Natural killer cell treated with Interleukin-12 subunit alpha and Interleukin-12 subunit beta and Interleukin-15 and Interleukin-18, amount 100 ng/mL, for 72 hours (primary cell): Measurements from ENCODE around the gene CATSPERZ. TPM values are rescaled to one million over a fixed set of nuclear protein-coding genes. Genes with fewer than 3 reads are reported as not detected.

Experiments used
- ATAC-seq, 2 donors: fragments of 150-1000 bp; cut with Tn5 transposase in 1 of 2; sonication (Bioruptor Pico), chemical (Tn5 transposase) in 1 of 2; 2 replicates each; pipeline ENCODE4 v1.10.0; 2021
- DNase-seq: peaks from one replicate; pipeline ENCODE4 v3.0.0; 2022; ENCODE audit warnings: low spot score
- H3K27ac Mint-ChIP-seq, 2 donors: 1 replicate in 1 of 2; 2 replicates in 1 of 2; pipeline ENCODE4 v1.8.0; 2022; ENCODE audit warnings: mixed read lengths in 2 of 2, mild to moderate bottlenecking in 1 of 2, moderate library complexity in 1 of 2
- H3K27me3 Mint-ChIP-seq, 2 donors: 1 replicate in 1 of 2; 2 replicates in 1 of 2; pipeline ENCODE4 v1.8.0; 2022; ENCODE audit warnings: mixed read lengths in 2 of 2
- H3K36me3 Mint-ChIP-seq: one replicate; pipeline ENCODE4 v1.8.0; 2022; ENCODE audit warnings: mixed read lengths
- H3K4me1 Mint-ChIP-seq, 2 donors: 1 replicate in 1 of 2; 2 replicates in 1 of 2; pipeline ENCODE4 v1.8.0; 2022; ENCODE audit warnings: low read depth in 2 of 2, mixed read lengths in 2 of 2, mild to moderate bottlenecking in 1 of 2
- H3K4me3 Mint-ChIP-seq: one replicate; pipeline ENCODE4 v1.8.0; 2022; ENCODE audit warnings: mixed read lengths
- H3K9me3 Mint-ChIP-seq: 2 replicates; pipeline ENCODE4 v1.8.0; 2022; ENCODE audit warnings: mixed read lengths
- total RNA-seq, 2 donors: library from RNA; stranded (reverse); gene quantifications; one replicate each; pipeline ENCODE4 v1.2.3, GENCODE V29; 2022

The CATSPERZ gene
- total RNA-seq, 2 donors from 2014 or later, result not detected

DNA sequence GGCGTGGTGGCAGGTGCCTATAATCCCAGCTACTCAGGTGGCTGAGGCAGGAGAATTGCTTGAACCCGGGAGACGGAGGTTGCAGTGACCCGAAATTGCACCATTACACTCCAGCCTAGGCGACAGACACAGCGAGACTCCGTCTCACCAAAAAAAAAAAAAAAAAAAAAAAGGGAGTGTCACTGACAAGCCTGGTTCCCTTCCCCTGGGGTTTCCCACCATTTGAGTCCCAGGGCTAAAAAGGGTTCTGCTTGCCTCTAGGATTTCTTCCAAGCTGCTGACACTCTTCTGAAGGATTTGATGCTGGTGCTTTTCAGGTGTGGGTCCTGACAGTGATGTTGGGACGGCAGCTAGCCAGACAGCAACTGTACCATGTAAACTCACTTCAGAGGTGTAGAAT, 38.6 kb downstream of the CATSPERZ start:
- DNase-seq (no peak), ATAC-seq (no peak)
- Mint-ChIP-seq H3K4me3 (peak overlapping the region; percentile 90), H3K36me3 (no peaks in the 10 kb centered on the region), H3K27ac (peak overlapping the region; percentile 92 to 97), H3K4me1 (peaks cover 36 to 40% of the 10 kb centered on the region in 2 donors), H3K9me3 (no peaks in the 10 kb centered on the region), H3K27me3 (no peaks in the 10 kb centered on the region)

- H3K4me1 Mint-ChIP-seq, result peaks cover 36 to 39% of the 10 kb centered on the region in 2 donors
- no peak for ATAC-seq
- H3K27ac Mint-ChIP-seq, result peak overlapping the region; percentile 92 to 97
- peak overlapping the region; percentile 90 for H3K4me3 Mint-ChIP-seq
- H3K9me3 Mint-ChIP-seq, result no peaks in the 10 kb centered on the region
- H3K36me3 Mint-ChIP-seq, result no peaks in the 10 kb centered on the region
- H3K27me3 Mint-ChIP-seq, result no peaks in the 10 kb centered on the region
- no peak for DNase-seq
Observed at GRCh38 chr11:64339286-64339685, 39.1 kb downstream of the CATSPERZ start.

DNA sequence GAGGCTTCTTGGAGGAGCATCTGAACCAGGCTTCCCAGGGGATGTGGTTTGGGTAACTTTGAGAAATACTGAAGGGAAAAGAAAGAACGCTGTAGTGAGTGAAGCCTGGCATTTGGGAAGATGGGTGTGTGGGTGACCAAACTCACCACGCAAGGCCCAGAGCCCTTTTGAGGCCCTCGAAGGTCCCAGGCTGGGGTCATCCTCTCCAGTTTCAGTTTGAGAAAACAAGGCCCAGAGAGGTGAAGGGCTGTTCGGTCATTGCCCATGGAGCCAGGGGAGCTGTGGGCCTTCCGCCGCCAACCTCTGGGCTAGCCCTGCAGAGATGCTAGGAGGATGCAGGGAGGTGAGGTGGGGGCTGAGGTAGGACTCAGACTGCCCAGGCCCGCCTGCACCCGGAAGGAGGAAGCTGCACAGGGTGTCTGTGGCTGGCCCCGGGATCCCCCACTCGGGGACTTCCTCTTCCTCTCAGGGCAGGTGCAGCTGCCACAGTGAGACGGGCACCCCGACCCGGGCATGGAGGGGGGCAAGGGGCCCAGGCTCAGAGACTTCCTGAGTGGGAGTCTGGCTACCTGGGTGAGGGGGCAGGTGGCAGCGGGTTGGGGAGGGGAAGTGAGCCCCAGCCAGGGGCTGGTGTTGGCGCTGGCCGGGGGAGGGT, 39.7 kb downstream of the CATSPERZ start, which contains the start of gene CCDC88B:
CCDC88B (plus strand) TSS at position 451 of the 655 bp plus-strand sequence; CDS start at position 514, 63 bp downstream.
- ATAC-seq, result peak; percentile 86 to 90
- peak within 1 kb of the TSS; percentile 92 to 97 for H3K27ac Mint-ChIP-seq
- H3K4me1 Mint-ChIP-seq, result peaks cover 34 to 38% of the 10 kb centered on the region in 2 donors
- peak within 1 kb of the TSS; percentile 90 for H3K4me3 Mint-ChIP-seq
- H3K9me3 Mint-ChIP-seq, result no peaks in the 10 kb centered on the region
- H3K36me3 Mint-ChIP-seq, result no peaks in the 10 kb centered on the region
- DNase-seq, result peak; percentile 89
- no peaks in the 10 kb centered on the region for H3K27me3 Mint-ChIP-seq

GRCh38 chr11:64340671-64341335, 40.6 kb downstream of the CATSPERZ start:
- ATAC-seq, result peak; percentile 64 to 77
- H3K9me3 Mint-ChIP-seq, result no peaks in the 10 kb centered on the region
- no peaks in the 10 kb centered on the region for H3K36me3 Mint-ChIP-seq
- DNase-seq, result peak; percentile 84
- H3K27me3 Mint-ChIP-seq, result no peaks in the 10 kb centered on the region
- peak overlapping the region; percentile 90 for H3K4me3 Mint-ChIP-seq
- peak overlapping the region; percentile 92 to 97 for H3K27ac Mint-ChIP-seq
- peaks cover 27 to 41% of the 10 kb centered on the region in 2 donors for H3K4me1 Mint-ChIP-seq

GRCh38 chr11:64341429-64341828, 41.3 kb downstream of the CATSPERZ start:
- Mint-ChIP-seq H3K9me3 (no peaks in the 10 kb centered on the region), H3K4me3 (peak overlapping the region; percentile 90), H3K27me3 (no peaks in the 10 kb centered on the region), H3K36me3 (no peaks in the 10 kb centered on the region), H3K27ac (peak overlapping the region in 1 of 2 donors; percentile 97), H3K4me1 (peaks cover 27 to 43% of the 10 kb centered on the region in 2 donors)
- DNase-seq (no peak), ATAC-seq (no peak)

- H3K4me1 Mint-ChIP-seq, result peaks cover 27 to 44% of the 10 kb centered on the region in 2 donors
- no peaks in the 10 kb centered on the region for H3K27me3 Mint-ChIP-seq
- no peaks in the 10 kb centered on the region for H3K9me3 Mint-ChIP-seq
- H3K27ac Mint-ChIP-seq, result no peak overlapping the region
- H3K36me3 Mint-ChIP-seq, result no peaks in the 10 kb centered on the region
- peak overlapping the region; percentile 90 for H3K4me3 Mint-ChIP-seq
- DNase-seq (peak; percentile 90), ATAC-seq (peak; percentile 82 to 87)
Observed at GRCh38 chr11:64341851-64342791, 42.0 kb downstream of the CATSPERZ start.

GRCh38 chr11:64342869-64343745, 42.9 kb downstream of the CATSPERZ start:
- H3K27me3 Mint-ChIP-seq, result no peaks in the 10 kb centered on the region
- H3K9me3 Mint-ChIP-seq, result no peaks in the 10 kb centered on the region
- H3K4me3 Mint-ChIP-seq, result peak overlapping the region; percentile 66
- peaks cover 24 to 44% of the 10 kb centered on the region in 2 donors for H3K4me1 Mint-ChIP-seq
- no peak overlapping the region for H3K27ac Mint-ChIP-seq
- ATAC-seq, result no peak
- no peak for DNase-seq
- H3K36me3 Mint-ChIP-seq, result no peaks in the 10 kb centered on the region

DNA sequence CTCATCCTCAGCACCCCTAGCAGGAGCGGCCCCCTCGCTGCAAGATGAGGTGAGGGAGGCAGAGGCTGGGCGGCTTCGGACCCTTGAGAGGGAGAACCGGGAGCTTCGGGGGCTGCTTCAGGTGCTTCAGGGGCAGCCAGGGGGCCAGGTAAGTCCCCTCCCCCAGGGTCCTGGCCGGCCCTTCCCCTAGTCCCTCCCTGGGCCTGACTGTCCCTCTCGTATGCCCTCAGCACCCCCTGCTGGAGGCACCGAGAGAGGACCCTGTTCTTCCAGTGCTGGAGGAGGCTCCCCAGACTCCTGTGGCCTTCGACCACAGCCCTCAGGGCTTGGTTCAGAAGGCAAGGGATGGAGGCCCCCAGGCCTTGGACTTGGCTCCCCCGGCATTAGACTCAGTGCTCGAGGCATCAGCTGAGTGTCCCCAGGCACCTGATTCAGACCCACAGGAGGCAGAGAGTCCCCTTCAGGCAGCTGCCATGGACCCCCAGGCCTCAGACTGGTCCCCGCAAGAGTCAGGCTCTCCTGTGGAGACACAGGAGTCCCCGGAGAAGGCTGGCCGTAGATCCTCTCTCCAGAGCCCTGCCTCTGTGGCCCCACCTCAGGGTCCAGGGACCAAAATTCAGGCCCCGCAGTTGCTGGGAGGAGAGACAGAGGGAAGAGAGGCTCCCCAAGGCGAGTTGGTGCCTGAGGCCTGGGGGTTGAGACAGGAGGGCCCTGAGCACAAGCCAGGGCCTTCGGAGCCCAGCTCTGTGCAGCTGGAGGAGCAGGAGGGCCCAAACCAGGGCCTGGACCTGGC, 43.8 kb downstream of the CATSPERZ start:
- no peak for ATAC-seq

GRCh38 chr11:64344787-64345186, 44.6 kb downstream of the CATSPERZ start:
- Mint-ChIP-seq H3K27ac (no peak overlapping the region), H3K36me3 (no peaks in the 10 kb centered on the region), H3K27me3 (no peaks in the 10 kb centered on the region), H3K4me3 (no peak overlapping the region), H3K9me3 (no peaks in the 10 kb centered on the region), H3K4me1 (peaks cover 11 to 37% of the 10 kb centered on the region in 2 donors)
- ATAC-seq (no peak), DNase-seq (no peak)

More for the DNA sequence above, 43.8 kb downstream of the CATSPERZ start:
- Mint-ChIP-seq H3K27ac (no peak overlapping the region), H3K4me3 (no peak overlapping the region), H3K36me3 (no peaks in the 10 kb centered on the region), H3K9me3 (no peaks in the 10 kb centered on the region), H3K4me1 (peaks cover 19 to 45% of the 10 kb centered on the region in 2 donors), H3K27me3 (no peaks in the 10 kb centered on the region)
- DNase-seq, result no peak

- peak overlapping the region; percentile 34 for H3K4me3 Mint-ChIP-seq
- no peaks in the 10 kb centered on the region for H3K9me3 Mint-ChIP-seq
- H3K36me3 Mint-ChIP-seq, result no peaks in the 10 kb centered on the region
- peak; percentile 47 to 56 for ATAC-seq
- H3K27me3 Mint-ChIP-seq, result no peaks in the 10 kb centered on the region
- DNase-seq, result no peak
- peak overlapping the region; percentile 40 to 85 for H3K27ac Mint-ChIP-seq
- peaks cover 5 to 26% of the 10 kb centered on the region in 2 donors for H3K4me1 Mint-ChIP-seq
Observed at GRCh38 chr11:64347193-64347867, 47.2 kb downstream of the CATSPERZ start.

DNA sequence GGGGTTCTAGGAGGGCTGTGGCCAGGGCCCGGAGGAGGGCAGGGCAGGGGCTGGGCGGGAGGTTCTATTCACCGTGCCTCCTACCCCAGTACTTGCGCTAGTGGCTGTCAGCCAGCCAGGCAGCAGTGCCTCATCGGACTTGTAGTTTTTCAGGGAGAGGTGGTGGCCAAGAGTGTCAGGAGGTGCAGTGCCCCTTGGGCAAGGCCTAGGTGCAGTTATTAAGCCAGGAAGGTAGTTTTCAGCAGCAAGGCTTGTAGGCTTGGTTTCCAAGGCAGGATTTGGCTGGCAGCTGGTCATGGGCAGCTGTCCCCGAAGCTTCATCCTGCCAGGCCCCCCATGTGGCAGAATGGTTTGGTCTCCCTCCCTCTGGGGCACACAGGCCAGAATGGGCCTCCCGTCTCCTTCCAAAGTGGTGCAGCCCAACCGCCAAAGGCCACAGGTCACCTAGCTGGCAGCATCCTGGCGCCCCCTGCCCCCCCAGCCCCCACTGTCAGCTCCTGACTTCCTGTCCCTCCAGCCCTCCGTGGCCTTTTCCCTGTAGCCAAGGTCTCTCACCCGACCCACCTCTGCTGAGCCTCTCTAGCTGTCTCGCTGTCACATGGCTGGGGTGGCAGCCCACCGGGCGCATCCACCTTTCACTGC, 48.3 kb downstream of the CATSPERZ start:
- H3K4me3 Mint-ChIP-seq, result no peak overlapping the region
- no peak for ATAC-seq
- no peak for DNase-seq
- peaks cover 5 to 21% of the 10 kb centered on the region in 2 donors for H3K4me1 Mint-ChIP-seq
- no peaks in the 10 kb centered on the region for H3K27me3 Mint-ChIP-seq
- H3K36me3 Mint-ChIP-seq, result no peaks in the 10 kb centered on the region
- H3K9me3 Mint-ChIP-seq, result no peaks in the 10 kb centered on the region
- H3K27ac Mint-ChIP-seq, result no peak overlapping the region
